Measurements from ENCODE around the gene LGALSL. TPM values are rescaled to one million over a fixed set of nuclear protein-coding genes. Genes with fewer than 3 reads are reported as not detected.
"Not testable (repeated sequence)": the region's sequence is repeated elsewhere in the genome, so short reads cannot be mapped to it uniquely, and the experiment has no call there.

Gene LGALSL
- total RNA-seq, 1 experiment from 2014 or later: 7.4 TPM

DNA sequence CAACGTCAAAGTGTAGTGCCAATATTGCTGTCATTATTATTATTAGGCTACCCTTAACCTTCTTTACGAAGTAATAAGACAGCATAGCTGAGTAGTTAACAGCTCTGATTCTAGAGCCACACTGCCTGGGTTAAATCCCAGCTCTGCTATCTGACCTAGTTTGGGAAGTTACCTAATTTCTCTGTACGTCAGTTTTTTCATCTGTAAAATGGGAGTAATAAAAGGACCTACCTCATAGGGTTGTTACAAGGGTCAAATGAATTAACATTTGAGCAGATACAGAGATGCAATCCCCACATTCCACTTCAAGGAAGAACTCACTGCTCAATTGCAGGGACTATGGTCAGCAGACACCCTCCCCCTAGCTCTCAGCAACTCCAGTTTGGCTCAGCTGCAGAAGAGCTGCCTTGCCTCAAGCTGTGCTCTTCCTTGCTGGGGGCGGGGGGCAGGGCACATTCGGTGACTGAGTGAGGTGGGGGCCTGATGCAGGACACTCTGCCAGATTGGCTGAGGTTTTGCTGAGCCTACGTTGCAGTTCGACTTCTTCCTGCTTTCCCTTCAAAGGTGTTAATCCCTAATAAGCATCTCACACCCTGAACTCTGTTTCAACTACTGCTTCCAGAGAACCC, 11.0 kb upstream of the LGALSL start:
- DNase-seq (ENCODE audit: low spot score): no peak
- Histone ChIP-seq H3K4me1 (ENCODE audit: insufficient read depth, low read length, poor library complexity, severe bottlenecking) (no peaks in the 10 kb centered on the region), H3K9me3 (ENCODE audit: low read depth, low read length, poor library complexity, severe bottlenecking) (no peaks in the 10 kb centered on the region), H3K27ac (ENCODE audit: low read depth, low read length, poor library complexity, severe bottlenecking) (no peak overlapping the region), H3K4me3 (ENCODE audit: low read depth, low read length, poor library complexity, severe bottlenecking) (no peak overlapping the region), H3K27me3 (replicated peaks; ENCODE audit: insufficient read depth, low read depth, low read length, poor library complexity) (peaks cover 3% of the 10 kb centered on the region), H3K36me3 (ENCODE audit: insufficient read depth, low read length, poor library complexity, severe bottlenecking) (no peaks in the 10 kb centered on the region)
- ChIA-PET POLR2A (ENCODE audit: low non-redundant PET) (no interaction called here), CTCF (no interaction called here)
- TF ChIP-seq, protein P1, sequence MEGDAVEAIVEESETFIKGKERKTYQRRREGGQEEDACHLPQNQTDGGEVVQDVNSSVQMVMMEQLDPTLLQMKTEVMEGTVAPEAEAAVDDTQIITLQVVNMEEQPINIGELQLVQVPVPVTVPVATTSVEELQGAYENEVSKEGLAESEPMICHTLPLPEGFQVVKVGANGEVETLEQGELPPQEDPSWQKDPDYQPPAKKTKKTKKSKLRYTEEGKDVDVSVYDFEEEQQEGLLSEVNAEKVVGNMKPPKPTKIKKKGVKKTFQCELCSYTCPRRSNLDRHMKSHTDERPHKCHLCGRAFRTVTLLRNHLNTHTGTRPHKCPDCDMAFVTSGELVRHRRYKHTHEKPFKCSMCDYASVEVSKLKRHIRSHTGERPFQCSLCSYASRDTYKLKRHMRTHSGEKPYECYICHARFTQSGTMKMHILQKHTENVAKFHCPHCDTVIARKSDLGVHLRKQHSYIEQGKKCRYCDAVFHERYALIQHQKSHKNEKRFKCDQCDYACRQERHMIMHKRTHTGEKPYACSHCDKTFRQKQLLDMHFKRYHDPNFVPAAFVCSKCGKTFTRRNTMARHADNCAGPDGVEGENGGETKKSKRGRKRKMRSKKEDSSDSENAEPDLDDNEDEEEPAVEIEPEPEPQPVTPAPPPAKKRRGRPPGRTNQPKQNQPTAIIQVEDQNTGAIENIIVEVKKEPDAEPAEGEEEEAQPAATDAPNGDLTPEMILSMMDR (conservative IDR thresholded peaks at IDR 0.05; ENCODE audit: low read depth, low read length): no peak
- TF ChIP-seq EZH2 (IDR thresholded peaks at IDR 0.05; ENCODE audit: borderline replicate concordance, low read depth, low read length, poor library complexity, severe bottlenecking): no peak
- no TSS peak for BruUV-seq (replicated peaks)
- intact Hi-C loops (cut with micrococcal nuclease; ENCODE audit: unreplicated experiment): no loop called here

DNA sequence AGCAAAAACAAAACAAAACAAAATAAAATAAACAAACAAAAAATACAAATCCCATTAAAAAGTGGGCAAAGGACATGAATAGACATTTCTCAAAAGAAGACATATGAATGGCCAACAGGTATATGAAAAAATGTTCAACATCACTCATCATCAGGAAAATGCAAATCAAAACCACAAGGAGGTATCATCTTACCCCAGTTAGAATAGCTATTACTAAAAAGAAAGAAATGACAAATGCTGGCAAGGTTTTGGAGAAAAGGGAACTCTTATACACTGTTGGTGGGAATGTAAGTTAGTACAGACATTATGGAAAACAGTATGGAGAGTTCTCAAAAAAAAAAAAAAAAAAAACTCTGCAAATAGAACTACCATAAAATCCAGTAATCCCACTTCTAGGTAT, 8.0 kb upstream of the LGALSL start:
- H3K9me3 ChIP-seq (ENCODE audit: low read depth, low read length, poor library complexity, severe bottlenecking); BruUV-seq (replicated peaks); DNase-seq (ENCODE audit: low spot score); H3K27me3 ChIP-seq (replicated peaks; ENCODE audit: insufficient read depth, low read depth, low read length, poor library complexity); H3K27ac ChIP-seq (ENCODE audit: low read depth, low read length, poor library complexity, severe bottlenecking); H3K36me3 ChIP-seq (ENCODE audit: insufficient read depth, low read length, poor library complexity, severe bottlenecking); intact Hi-C loops (cut with micrococcal nuclease; ENCODE audit: unreplicated experiment); H3K4me1 ChIP-seq (ENCODE audit: insufficient read depth, low read length, poor library complexity, severe bottlenecking); H3K4me3 ChIP-seq (ENCODE audit: low read depth, low read length, poor library complexity, severe bottlenecking); POLR2A ChIA-PET (ENCODE audit: low non-redundant PET): not testable (repeated sequence)
- CTCF ChIA-PET: interaction anchor here (0.7 kb wide), 1 partner anchor 421 kb away, joined by 13 read pairs; no protein-coding TSS in a partner anchor

DNA sequence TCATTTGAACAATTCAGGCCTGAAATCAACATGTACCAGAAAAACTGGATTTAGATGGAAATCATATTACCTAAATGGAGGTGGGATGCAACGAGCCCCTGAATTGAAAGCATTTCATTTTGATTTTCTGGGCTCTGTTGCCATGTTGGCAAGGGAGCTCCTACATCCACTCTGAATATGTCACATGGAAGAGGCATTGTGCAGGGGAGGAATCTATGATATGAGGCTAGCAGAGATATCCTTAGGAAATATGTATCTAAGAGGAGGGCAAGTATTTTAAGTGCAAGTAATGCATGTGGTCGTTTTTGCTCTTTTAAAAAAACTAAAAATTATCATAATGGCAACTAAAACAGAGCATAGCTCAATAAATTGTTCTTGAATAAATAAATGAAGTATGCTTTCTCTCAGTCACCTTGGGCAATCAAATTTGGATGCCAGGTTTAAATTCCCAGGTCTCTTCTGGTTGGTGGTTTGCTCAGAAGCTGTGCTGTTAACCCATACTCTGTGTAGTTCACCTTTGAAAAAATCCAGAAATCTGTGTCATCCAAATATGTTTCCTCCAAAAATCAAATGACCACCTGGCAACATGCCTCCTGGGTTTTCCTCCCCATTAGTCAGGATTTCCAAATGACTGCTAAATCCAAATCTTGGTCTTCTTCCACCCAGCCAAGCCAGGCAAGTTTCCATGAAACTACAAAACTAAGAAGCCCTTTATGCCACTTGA, 6.5 kb upstream of the LGALSL start:
- CTCF ChIA-PET: no interaction called here
- no TSS peak for BruUV-seq (replicated peaks)
- Histone ChIP-seq H3K27ac (ENCODE audit: low read depth, low read length, poor library complexity, severe bottlenecking) (no peak overlapping the region), H3K4me3 (ENCODE audit: low read depth, low read length, poor library complexity, severe bottlenecking) (no peak overlapping the region), H3K36me3 (ENCODE audit: insufficient read depth, low read length, poor library complexity, severe bottlenecking) (no peaks in the 10 kb centered on the region), H3K9me3 (ENCODE audit: low read depth, low read length, poor library complexity, severe bottlenecking) (no peaks in the 10 kb centered on the region), H3K4me1 (ENCODE audit: insufficient read depth, low read length, poor library complexity, severe bottlenecking) (no peaks in the 10 kb centered on the region), H3K27me3 (replicated peaks; ENCODE audit: insufficient read depth, low read depth, low read length, poor library complexity) (no peaks in the 10 kb centered on the region)
- no peak for TF ChIP-seq EZH2 (IDR thresholded peaks at IDR 0.05; ENCODE audit: borderline replicate concordance, low read depth, low read length, poor library complexity, severe bottlenecking)
- TF ChIP-seq, protein P1 (conservative IDR thresholded peaks at IDR 0.05; ENCODE audit: low read depth, low read length): no peak
- no peak for DNase-seq (ENCODE audit: low spot score)
- POLR2A ChIA-PET (ENCODE audit: low non-redundant PET): no interaction called here
- intact Hi-C loops (cut with micrococcal nuclease; ENCODE audit: unreplicated experiment): no loop called here

DNA sequence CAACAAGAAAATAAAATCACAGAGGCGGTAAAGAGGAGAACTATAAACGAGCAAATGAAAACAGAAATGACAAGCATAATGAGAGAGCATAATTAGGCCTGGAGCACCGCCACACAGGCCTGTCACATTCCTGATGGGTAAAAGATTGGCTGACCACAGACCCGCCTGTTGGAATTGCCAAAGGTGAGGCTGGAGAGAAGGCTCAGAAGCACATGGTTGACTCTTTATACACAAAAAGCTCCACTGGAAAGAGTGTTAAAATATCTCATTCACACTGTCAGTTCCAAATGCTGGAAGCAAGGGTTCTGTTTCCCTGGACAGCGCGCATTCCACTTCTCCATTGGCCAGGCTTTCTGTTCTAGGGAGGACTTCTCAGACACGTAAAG, 5.9 kb upstream of the LGALSL start:
- DNase-seq (ENCODE audit: low spot score): no peak
- ChIA-PET CTCF (no interaction called here), POLR2A (ENCODE audit: low non-redundant PET) (no interaction called here)
- Histone ChIP-seq H3K36me3 (ENCODE audit: insufficient read depth, low read length, poor library complexity, severe bottlenecking) (no peaks in the 10 kb centered on the region), H3K9me3 (ENCODE audit: low read depth, low read length, poor library complexity, severe bottlenecking) (no peaks in the 10 kb centered on the region), H3K27ac (ENCODE audit: low read depth, low read length, poor library complexity, severe bottlenecking) (no peak overlapping the region), H3K4me3 (ENCODE audit: low read depth, low read length, poor library complexity, severe bottlenecking) (no peak overlapping the region), H3K4me1 (ENCODE audit: insufficient read depth, low read length, poor library complexity, severe bottlenecking) (peaks cover 4% of the 10 kb centered on the region), H3K27me3 (replicated peaks; ENCODE audit: insufficient read depth, low read depth, low read length, poor library complexity) (no peaks in the 10 kb centered on the region)
- intact Hi-C loops (cut with micrococcal nuclease; ENCODE audit: unreplicated experiment): no loop called here
- TF ChIP-seq, protein P1 (conservative IDR thresholded peaks at IDR 0.05; ENCODE audit: low read depth, low read length): no peak
- TF ChIP-seq EZH2 (IDR thresholded peaks at IDR 0.05; ENCODE audit: borderline replicate concordance, low read depth, low read length, poor library complexity, severe bottlenecking): no peak
- no TSS peak for BruUV-seq (replicated peaks)
